Measurements from ENCODE around the gene CREB5.

Gene CREB5

GRCh38 chr7:28627263-28627653 lies 214.9 kb downstream of the CREB5 start:
- Histone ChIP-seq H3K4me2 (ENCODE audit: insufficient read depth, low read length) (no peak overlapping the region), H3K9me3 (ENCODE audit: insufficient read depth, low read length, severe bottlenecking) (no peaks in the 10 kb centered on the region), H3K4me1 (ENCODE audit: insufficient read depth, low read length) (no peaks in the 10 kb centered on the region), H3K27me3 (ENCODE audit: insufficient read depth, low read length, poor library complexity) (no peaks in the 10 kb centered on the region), H3K36me3 (ENCODE audit: insufficient read depth, low read length) (no peaks in the 10 kb centered on the region), H3K27ac (ENCODE audit: low read length) (no peak overlapping the region), H3K9ac (ENCODE audit: low read depth, low read length) (no peak overlapping the region), H2AFZ (ENCODE audit: low read depth, low read length) (no peak overlapping the region), H3K4me3 (ENCODE audit: low read depth in 1 of 2, low read length in 2 of 2) (no peak overlapping the region), H4K20me1 (ENCODE audit: insufficient read depth, low read length) (no peaks in the 10 kb centered on the region), H3K79me2 (ENCODE audit: insufficient read depth, low read length) (no peaks in the 10 kb centered on the region)
- ATAC-seq (ENCODE audit: insufficient read depth, low read depth) (no peak), DNase-seq (no peak)
- TF ChIP-seq CTCF (IDR thresholded peaks at IDR 0.05; ENCODE audit: borderline replicate concordance, extremely low read depth, low read length, poor library complexity, severe bottlenecking), result no peak
- TF ChIP-seq EZH2 (IDR thresholded peaks at IDR 0.05; ENCODE audit: borderline replicate concordance, low read depth, low read length, severe bottlenecking), result no peak

- DNase-seq (no peak), ATAC-seq (ENCODE audit: insufficient read depth, low read depth) (no peak)
- no peaks in the 10 kb centered on the region for H3K27me3 ChIP-seq (ENCODE audit: insufficient read depth, low read length, poor library complexity)
- H3K9me3 ChIP-seq (ENCODE audit: insufficient read depth, low read length, severe bottlenecking), result no peaks in the 10 kb centered on the region
- no peaks in the 10 kb centered on the region for H3K4me1 ChIP-seq (ENCODE audit: insufficient read depth, low read length)
- no peak overlapping the region for H3K9ac ChIP-seq (ENCODE audit: low read depth, low read length)
- no peak overlapping the region for H3K4me2 ChIP-seq (ENCODE audit: insufficient read depth, low read length)
- H3K4me3 ChIP-seq (ENCODE audit: low read depth in 1 of 2, low read length in 2 of 2), result no peak overlapping the region
- no peaks in the 10 kb centered on the region for H3K36me3 ChIP-seq (ENCODE audit: insufficient read depth, low read length)
- no peaks in the 10 kb centered on the region for H3K79me2 ChIP-seq (ENCODE audit: insufficient read depth, low read length)
- no peak for TF ChIP-seq EZH2 (IDR thresholded peaks at IDR 0.05; ENCODE audit: borderline replicate concordance, low read depth, low read length, severe bottlenecking)
- TF ChIP-seq CTCF (IDR thresholded peaks at IDR 0.05; ENCODE audit: borderline replicate concordance, extremely low read depth, low read length, poor library complexity, severe bottlenecking), result no peak
- H3K27ac ChIP-seq (ENCODE audit: low read length), result no peak overlapping the region
- no peaks in the 10 kb centered on the region for H4K20me1 ChIP-seq (ENCODE audit: insufficient read depth, low read length)
- no peak overlapping the region for H2AFZ ChIP-seq (ENCODE audit: low read depth, low read length)
Measured at GRCh38 chr7:28627896-28628295, 215.6 kb downstream of the CREB5 start.

- ATAC-seq (ENCODE audit: insufficient read depth, low read depth) (no peak), DNase-seq (no peak)
- H3K4me3 ChIP-seq (ENCODE audit: low read depth in 1 of 2, low read length in 2 of 2), result no peak overlapping the region
- no peaks in the 10 kb centered on the region for H3K4me1 ChIP-seq (ENCODE audit: insufficient read depth, low read length)
- no peaks in the 10 kb centered on the region for H3K9me3 ChIP-seq (ENCODE audit: insufficient read depth, low read length, severe bottlenecking)
- no peaks in the 10 kb centered on the region for H3K36me3 ChIP-seq (ENCODE audit: insufficient read depth, low read length)
- H3K27me3 ChIP-seq (ENCODE audit: insufficient read depth, low read length, poor library complexity), result no peaks in the 10 kb centered on the region
- no peaks in the 10 kb centered on the region for H3K79me2 ChIP-seq (ENCODE audit: insufficient read depth, low read length)
- no peaks in the 10 kb centered on the region for H4K20me1 ChIP-seq (ENCODE audit: insufficient read depth, low read length)
- TF ChIP-seq EZH2 (IDR thresholded peaks at IDR 0.05; ENCODE audit: borderline replicate concordance, low read depth, low read length, severe bottlenecking) (no peak), CTCF (IDR thresholded peaks at IDR 0.05; ENCODE audit: borderline replicate concordance, extremely low read depth, low read length, poor library complexity, severe bottlenecking) (no peak)
- H2AFZ ChIP-seq (ENCODE audit: low read depth, low read length), result no peak overlapping the region
- no peak overlapping the region for H3K4me2 ChIP-seq (ENCODE audit: insufficient read depth, low read length)
- H3K27ac ChIP-seq (ENCODE audit: low read length), result no peak overlapping the region
- no peak overlapping the region for H3K9ac ChIP-seq (ENCODE audit: low read depth, low read length)
Measured at GRCh38 chr7:28629216-28629842, 217.0 kb downstream of the CREB5 start.

Data from DND-41 (cell line).